Epithelial cell of proximal tubule (primary cell): ENCODE results near the gene GLIS2. TPM values are rescaled to one million over a fixed set of nuclear protein-coding genes. Genes with fewer than 3 reads are reported as not detected.

Experiments
- DNase-seq: peaks from one replicate; pipeline ENCODE4 v3.0.0-alpha.2; 2011; ENCODE audit warnings: low read depth
- H3K4me3 ChIP-seq: 2 replicates; pipeline ENCODE4 v1.5.1; 2011; ENCODE audit warnings: low read depth, mild to moderate bottlenecking, low read length
- total RNA-seq: library from RNA; depleted of rRNA; stranded (reverse); fragments of >200 nt; gene quantifications from 2 replicates; pipeline ENCODE4 v1.2.3, GENCODE V29; 2015
- TF ChIP-seq, protein P1 (sequence below): conservative IDR thresholded peaks from 2 replicates; pipeline ENCODE4 v1.5.1; 2012; ENCODE audit warnings: low read depth, mild to moderate bottlenecking, low read length

The GLIS2 gene
- total RNA-seq, 1 donor from 2014 or later, result 4.6 TPM

DNA sequence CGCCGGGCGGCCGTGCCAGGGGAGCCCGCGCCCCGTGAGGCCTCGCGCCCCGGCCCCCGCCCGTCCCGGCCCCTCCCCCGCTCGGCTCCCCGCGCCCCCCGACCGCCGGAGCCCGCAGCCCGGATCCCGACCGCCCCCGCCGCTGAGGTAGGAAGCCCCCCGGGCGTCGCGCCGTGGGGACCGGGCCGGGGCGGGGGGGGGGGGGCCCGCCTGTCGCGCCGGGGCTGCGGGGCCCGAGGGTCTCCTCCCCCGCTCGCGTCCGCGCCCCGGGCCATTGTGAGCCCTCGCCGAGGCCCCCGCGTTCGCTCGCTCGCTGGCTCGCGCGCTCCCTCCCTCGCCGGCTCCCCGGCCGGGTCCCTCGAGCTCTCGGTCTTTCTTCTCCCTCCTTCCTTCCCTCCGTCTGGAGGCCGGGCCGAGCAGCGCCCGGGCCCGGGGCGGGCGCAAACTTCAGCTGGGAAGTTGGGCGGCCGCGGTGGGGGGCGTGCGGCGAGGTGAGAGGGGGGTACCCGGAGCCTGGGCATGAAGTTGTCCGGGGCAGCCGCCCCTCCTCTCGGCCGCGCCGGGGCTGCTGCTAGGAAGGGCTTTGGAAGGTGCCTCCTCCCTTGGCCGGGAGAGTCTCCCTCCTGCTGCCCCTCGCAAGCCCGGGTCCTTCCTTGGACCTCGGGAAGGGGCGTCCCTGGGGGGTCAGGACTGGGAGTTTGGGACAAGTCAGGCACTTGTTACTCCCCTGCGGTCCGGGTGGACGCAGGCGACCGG lies 419 bp downstream of the GLIS2 start:
- TF ChIP-seq, protein P1, sequence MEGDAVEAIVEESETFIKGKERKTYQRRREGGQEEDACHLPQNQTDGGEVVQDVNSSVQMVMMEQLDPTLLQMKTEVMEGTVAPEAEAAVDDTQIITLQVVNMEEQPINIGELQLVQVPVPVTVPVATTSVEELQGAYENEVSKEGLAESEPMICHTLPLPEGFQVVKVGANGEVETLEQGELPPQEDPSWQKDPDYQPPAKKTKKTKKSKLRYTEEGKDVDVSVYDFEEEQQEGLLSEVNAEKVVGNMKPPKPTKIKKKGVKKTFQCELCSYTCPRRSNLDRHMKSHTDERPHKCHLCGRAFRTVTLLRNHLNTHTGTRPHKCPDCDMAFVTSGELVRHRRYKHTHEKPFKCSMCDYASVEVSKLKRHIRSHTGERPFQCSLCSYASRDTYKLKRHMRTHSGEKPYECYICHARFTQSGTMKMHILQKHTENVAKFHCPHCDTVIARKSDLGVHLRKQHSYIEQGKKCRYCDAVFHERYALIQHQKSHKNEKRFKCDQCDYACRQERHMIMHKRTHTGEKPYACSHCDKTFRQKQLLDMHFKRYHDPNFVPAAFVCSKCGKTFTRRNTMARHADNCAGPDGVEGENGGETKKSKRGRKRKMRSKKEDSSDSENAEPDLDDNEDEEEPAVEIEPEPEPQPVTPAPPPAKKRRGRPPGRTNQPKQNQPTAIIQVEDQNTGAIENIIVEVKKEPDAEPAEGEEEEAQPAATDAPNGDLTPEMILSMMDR, result no peak
- DNase-seq, result no peak
- peak overlapping the region; percentile 78 for H3K4me3 ChIP-seq

DNA sequence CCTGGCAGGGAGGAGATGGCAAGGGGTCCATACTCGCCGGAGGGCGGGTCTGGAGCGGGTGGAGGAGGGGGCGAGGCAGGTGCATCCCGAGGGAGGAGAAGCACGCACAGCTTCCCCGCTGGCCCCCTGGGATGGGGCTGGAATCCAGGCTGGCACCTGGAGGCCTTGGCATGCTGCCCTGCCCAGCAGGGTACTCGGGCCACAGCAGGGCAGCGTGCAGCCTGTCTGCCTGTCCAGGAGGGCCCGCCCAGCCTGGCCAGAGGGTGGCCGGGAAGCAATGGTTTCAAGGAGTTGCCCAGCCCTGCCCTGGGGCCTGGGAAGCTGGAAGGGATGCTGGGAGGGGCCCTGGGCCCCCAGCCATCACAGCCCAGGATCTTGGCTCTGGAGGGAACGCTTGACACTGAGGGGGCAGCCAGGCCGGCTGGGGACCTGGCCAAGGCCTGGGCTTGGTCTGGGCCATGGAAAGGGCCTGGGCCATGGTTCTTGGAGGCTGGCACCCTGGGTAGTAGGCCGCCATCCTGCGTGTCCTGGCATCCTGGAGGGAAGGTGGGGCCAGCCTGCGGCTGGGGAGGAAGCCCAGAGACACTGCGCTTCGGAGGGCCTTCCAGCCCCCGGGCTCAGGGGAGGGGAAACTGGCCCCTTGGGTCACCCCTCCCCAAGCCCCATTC lies 1.1 kb downstream of the GLIS2 start:
- TF ChIP-seq, protein P1, result peak; percentile 1
- H3K4me3 ChIP-seq, result peak overlapping the region; percentile 78
- no peak for DNase-seq

DNA sequence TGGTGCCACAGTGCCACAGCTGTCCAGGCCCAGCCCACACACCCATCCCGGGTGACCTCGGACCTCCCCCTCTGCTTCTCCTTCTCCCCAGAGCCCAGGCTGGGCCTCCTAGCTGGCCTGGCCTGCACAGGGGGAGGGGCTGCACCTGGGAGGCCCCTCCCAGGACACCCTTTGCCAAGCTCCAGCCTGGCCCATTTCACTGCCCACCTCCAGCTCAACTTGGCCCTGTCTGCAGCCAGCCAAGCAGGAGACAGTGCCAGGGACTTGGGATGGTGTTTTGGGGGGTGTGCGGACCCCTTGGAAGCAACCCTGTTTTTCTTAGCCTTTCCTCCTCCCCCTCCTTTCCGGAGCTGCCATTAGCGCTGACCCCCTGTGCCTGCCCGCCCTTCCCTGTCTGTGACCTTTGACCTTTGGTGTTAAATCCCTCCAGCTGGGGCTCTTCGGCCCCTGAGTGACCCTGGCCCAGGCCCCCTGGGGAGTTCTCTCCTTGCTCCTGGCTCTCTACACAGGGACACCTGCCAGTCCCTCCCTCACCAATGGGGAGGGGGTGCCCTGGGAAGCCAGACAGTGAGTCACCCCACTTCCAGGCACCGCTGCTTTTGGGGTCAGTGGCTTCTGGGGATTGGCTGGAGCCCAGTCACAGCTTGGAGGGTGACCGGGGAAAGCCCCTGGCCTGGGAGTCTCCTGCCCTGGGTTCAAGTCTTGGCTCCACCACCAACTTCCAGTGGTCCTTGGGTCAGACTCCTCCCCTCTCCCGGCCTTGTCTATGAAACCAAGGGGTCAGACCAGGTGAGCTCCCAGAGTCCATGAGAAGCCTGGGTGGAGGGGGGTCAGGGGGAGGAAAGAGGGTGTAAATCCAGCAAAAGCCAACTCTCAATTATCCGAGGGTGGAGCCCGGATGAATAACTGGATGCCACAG lies 1.9 kb downstream of the GLIS2 start:
- DNase-seq, result no peak
- H3K4me3 ChIP-seq, result peak overlapping the region; percentile 78
- TF ChIP-seq, protein P1, result no peak

DNA sequence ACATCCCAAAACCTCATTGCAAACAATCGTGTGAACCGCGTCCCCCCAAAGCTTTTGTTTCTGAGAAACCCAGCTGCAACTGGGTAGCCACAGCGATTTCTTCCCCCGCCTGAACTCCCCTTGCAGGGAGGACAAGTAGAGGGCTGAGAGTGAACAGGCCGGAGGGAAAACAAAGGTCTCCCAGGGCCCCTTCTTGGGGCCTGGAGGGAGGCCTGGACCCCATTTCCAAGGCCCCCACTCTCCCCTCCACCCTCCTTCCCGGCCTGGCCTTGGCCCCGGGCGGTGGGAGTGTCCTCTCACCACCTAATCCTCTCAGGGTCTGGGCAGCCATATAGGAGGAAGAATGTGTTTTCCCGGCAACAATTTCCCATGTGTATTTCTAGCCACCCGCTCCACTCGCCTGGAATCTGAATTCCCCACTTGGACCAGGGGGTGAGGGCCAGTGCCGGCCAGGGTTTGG lies 2.6 kb downstream of the GLIS2 start:
- DNase-seq, result no peak
- H3K4me3 ChIP-seq, result peak overlapping the region; percentile 78
- TF ChIP-seq, protein P1, result no peak

DNA sequence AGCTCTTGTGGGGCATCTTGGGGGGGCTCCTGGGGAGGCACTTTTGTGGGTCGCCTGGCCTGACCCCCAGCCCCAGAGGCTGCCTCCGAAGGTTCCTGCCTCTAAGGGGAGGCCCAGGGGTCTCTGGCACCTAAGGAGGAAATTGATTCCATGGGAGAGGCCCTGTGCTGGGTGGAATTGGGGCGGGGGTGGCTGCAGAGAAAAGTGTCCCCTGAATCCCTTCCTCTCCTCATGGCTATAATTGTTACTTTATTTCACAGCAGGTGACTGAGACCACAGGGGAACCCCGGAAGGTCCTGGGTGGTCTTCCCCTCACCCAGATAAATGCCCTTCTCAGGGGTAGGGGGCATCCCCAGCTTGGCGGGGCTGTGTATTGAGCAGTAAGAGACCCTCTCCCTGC lies 3.1 kb downstream of the GLIS2 start:
- DNase-seq, result no peak
- TF ChIP-seq, protein P1, result no peak
- peak overlapping the region; percentile 78 for H3K4me3 ChIP-seq

DNA sequence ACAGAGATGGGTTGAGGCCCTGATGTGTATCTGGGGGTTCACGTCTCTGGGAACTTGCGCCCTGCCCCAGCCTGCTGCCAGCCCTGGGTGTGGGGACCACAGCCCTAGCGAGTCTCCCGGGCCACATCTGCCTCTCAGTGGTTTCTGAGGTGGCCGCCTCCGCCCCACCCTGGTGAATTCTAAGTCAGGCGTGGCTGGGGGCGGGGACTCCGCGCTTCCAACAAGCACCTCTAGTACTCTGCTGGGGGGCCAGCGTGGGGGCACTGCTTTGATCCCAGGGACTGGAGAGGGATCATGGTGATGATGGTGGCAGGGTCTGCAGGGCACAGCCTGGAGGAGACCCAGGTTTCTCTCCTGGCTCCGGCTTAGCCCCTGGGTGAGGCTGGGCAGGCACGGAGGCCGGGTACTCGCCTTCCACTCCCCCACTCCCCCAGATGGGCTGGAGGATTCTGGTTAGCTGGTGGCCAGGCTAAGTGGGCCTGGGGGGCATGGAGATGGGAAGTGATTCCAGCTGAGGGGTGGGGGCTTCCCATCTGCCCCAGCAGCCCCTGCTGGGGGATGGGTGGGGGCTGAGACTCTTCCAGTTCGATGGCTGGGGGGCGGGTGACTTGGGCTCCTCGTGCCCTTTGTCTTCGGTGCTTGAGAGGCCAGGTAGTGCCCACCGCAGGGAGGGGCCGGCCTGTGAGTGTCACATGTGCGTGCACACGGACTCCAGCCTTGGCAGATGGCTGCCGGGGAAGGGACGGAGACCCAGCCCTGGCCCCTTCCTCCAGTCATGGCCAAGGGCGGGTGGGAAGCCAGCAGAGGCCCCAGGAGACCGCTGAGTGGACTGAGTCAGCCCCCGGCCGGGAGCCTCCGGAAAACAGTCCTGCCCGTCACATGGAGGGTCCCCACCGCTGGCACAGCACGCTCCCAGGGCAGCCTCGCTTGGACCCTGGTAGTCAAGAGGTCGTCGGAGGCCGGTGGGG lies 3.9 kb downstream of the GLIS2 start:
- DNase-seq, result no peak
- peak overlapping the region; percentile 3 for H3K4me3 ChIP-seq

More for the DNA sequence above, 3.9 kb downstream of the GLIS2 start:
- TF ChIP-seq, protein P1, result no peak
